ENCODE results near the gene NME7.

DNA sequence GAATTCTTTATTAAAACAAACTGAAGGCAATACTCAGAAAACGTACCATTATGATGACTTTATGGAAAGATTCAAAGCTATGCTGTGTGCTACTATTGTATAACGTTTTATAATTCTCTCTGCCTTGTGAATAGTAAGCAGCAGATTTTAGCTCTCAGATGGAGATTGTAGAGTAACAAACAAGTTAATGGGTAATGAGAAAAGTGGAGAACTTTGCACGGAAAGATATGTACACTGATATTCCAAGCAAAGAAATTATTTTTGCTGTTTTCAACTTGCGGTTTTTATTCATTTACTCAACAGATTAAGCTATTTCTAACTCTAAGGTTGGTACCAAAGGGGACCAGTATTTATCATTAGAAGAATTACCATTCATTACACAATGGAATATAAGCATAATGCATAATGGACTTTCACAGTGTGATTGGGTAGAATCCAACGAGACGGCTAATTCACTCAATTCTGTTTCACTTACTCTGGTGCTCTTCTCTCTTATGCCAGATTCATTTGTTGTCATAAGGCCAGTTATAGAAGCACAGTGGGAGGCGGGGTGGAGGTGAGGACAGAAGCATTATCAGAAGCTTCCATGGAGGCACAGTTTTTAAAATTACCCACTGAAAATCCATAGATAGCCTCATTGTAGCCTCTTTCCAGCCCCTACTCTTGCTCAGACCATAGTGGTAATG is 222.5 kb downstream of the NME7 start:
- TF ChIP-seq, protein P1, sequence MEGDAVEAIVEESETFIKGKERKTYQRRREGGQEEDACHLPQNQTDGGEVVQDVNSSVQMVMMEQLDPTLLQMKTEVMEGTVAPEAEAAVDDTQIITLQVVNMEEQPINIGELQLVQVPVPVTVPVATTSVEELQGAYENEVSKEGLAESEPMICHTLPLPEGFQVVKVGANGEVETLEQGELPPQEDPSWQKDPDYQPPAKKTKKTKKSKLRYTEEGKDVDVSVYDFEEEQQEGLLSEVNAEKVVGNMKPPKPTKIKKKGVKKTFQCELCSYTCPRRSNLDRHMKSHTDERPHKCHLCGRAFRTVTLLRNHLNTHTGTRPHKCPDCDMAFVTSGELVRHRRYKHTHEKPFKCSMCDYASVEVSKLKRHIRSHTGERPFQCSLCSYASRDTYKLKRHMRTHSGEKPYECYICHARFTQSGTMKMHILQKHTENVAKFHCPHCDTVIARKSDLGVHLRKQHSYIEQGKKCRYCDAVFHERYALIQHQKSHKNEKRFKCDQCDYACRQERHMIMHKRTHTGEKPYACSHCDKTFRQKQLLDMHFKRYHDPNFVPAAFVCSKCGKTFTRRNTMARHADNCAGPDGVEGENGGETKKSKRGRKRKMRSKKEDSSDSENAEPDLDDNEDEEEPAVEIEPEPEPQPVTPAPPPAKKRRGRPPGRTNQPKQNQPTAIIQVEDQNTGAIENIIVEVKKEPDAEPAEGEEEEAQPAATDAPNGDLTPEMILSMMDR (IDR thresholded peaks at IDR 0.05): no peak
- no peak for TF ChIP-seq POLR2AphosphoS5 (IDR thresholded peaks at IDR 0.05; ENCODE audit: insufficient read depth in 1 of 2, low read depth in 1 of 2)

Measured in vagina (tissue), 2 donors.